B cell (primary cell): ENCODE measurements around the gene SEMA7A.

Source experiments
- CTCF ChIP-seq: fragments of 200-600 bp; IDR thresholded peaks from one replicate; pipeline ENCODE4 v1.8.0; 2022; ENCODE audit warnings: antibody characterized with exemption, mild to moderate bottlenecking
- EZH2 ChIP-seq: IDR thresholded peaks from 2 replicates; pipeline ENCODE4 v1.6.1; 2012; ENCODE audit warnings: borderline replicate concordance, low read depth, mild to moderate bottlenecking, moderate library complexity, low read length; ENCODE audit not compliant: insufficient read depth, poor library complexity, severe bottlenecking

- TF ChIP-seq CTCF (no peak), EZH2 (no peak)
Observed at GRCh38 chr15:74412159-74412558, 21.6 kb downstream of the SEMA7A start.
